DOHH2 (cell line): ENCODE data around the gene CRELD2.

ENCODE experiments used
- CTCF ChIP-seq: fragments of 200-600 bp; sonication (generic); IDR thresholded peaks from one replicate; pipeline ENCODE4 v1.5.1; 2014; ENCODE audit warnings: antibody characterized with exemption, mild to moderate bottlenecking, low read depth, low read length; ENCODE audit not compliant: poor library complexity, severe bottlenecking
- EZH2phosphoT487 ChIP-seq: fragments of 200-600 bp; sonication (generic); IDR thresholded peaks from 2 replicates; pipeline ENCODE4 v1.6.1; 2017; ENCODE audit warnings: borderline replicate concordance, mild to moderate bottlenecking, antibody characterized with exemption, low read length, moderate library complexity, mixed read lengths

- TF ChIP-seq CTCF (no peak), EZH2phosphoT487 (no peak)
These were observed 33.2 kb downstream of the CRELD2 start for GRCh38 chr22:49951678-49951985.
